NCI-H1417 (cell line): ENCODE results near the gene SLC9A8.
"Not testable (repeated sequence)": the region's sequence is repeated elsewhere in the genome, so short reads cannot be mapped to it uniquely, and the experiment has no call there.

Experiments used
- DNase-seq, 3 experiments: peaks; one replicate each; lab custom pipeline; 2025; lab: John Stamatoyannopoulos, UW

The SLC9A8 gene

DNA sequence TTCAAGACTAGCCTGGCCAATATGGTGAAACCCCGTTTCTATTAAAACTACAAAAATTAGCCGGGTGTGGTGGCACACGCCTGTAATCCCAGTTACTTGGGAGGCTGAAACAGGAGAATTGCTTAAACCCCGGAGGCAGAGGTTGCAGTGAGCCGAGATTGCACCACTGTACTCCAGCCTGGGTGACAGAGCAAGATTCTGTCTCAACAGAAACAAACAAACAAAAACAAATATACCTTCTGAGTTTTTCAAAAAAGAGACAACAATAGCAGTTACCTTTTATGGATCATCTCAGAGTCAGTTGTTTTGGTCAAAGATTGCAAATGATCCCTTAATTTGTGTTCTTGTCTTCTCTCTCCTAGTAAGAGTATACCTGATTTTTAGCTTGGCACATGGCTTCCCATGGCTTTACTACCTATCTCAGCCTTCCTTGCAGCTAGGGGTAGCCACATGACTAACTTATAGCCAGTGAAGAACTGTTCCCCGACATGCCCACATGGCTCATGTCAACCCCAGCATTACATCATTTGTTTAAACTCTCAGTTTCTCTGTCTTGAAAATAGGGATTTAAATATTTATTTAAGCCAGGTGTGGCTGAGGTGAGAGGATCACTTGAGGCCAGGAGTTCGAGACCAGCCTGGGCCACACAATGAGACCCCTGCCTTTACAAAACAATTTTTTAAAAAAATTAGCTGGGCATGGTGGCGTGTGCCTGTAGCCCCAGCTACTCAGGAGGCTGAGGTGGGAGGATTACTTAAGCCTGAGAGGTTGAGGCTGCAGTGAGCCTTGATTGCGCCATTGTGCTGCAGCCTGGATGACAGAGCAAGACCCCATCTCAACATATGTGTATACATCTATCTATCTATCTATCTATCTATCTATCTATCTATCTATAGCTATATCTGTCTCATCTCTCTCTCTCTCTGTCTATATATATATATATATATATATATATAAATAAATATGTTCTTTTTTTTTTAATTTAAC, 25.0 kb upstream of the SLC9A8 start:
- DNase-seq: no peak

DNA sequence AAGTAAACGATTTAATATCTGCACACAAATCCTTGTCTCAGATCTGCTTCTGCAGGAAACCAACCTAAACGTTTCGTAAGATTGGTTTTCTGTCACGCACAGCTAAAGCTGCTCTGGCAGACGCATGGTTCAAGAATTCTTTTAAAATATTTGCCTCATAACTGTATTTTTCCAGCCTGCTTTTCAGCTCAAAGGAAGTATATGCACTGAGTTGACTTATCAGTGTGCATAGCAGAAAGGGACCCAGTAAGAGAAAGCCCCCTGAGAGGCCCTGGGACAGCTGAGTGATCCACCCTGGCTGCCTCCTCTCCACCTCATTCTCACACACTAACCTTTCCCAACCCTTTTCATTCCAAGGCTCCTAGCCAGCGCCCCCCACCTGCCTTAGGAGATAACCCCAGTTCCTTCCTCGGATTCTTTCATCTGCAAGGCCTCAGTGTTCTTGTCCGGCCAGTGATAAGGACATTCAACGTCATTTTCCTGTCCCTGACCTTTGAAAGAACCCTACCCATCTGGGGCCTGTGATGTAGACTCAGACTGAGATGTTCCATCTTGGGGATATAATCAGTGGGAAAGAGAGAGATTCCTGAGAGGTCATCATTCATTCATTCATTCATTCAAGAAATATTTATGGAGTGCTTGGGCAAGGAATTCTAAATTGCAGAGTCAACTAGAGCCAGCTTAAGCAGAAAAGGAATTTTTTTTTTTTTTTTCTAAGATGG, 22.4 kb upstream of the SLC9A8 start:
- DNase-seq: no peak

DNA sequence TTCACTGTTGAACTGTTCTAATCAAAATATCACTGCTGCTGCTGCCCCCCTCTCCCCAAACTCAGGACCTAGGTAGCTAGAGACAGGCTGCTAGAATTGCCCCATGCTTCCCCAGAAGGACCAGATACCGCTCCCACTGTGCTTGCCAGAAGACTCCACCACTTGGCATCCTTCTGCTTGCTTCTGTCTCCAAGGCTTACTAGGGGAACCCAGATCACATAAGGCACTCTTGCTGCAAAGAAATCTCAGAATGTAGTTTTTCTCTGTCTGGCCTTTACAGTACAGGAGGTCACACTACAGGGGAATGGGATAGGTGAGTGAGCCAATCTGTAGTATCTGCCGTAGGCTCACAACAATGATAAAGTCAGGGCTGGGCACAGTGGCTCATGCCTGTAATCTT, 21.5 kb upstream of the SLC9A8 start:
- DNase-seq: no peak

DNA sequence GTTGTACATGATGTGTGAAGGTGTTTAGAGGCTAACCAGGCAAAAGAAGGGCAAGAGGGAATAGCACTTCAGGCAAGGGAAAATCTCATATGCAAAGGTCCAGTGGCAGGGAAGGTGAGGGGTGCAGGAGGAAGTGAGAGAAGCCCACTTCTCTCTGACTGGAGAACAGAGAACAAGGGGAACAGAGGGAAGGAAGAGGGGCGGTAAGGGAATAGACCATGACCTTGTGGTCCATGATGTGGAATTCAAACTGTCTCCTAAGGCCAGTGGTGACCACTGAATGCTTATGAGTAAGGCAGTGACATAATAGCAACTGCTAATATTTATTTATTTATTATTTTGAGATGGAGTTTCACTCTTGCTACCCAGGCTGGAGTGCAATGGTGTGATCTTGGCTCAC, 20.6 kb upstream of the SLC9A8 start:
- no peak for DNase-seq

DNA sequence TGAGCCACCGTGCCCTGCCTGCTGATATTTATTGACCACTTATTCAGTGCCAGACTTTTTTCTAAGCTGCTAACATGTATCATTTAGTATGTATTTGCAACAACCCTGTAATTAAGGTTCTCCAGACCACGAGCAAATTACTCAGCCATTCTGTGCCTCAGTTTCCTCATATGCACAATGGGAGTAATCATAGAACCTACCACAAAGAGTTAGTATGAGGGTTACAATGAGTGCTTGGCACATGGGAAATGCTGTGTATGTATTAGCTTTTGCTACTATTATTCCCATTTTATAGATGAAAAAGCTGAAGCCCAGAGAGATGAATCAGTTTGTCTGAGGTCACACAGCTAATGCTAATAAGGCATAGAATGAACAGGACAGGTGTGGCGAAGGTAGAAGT, 20.0 kb upstream of the SLC9A8 start:
- no peak for DNase-seq

DNA sequence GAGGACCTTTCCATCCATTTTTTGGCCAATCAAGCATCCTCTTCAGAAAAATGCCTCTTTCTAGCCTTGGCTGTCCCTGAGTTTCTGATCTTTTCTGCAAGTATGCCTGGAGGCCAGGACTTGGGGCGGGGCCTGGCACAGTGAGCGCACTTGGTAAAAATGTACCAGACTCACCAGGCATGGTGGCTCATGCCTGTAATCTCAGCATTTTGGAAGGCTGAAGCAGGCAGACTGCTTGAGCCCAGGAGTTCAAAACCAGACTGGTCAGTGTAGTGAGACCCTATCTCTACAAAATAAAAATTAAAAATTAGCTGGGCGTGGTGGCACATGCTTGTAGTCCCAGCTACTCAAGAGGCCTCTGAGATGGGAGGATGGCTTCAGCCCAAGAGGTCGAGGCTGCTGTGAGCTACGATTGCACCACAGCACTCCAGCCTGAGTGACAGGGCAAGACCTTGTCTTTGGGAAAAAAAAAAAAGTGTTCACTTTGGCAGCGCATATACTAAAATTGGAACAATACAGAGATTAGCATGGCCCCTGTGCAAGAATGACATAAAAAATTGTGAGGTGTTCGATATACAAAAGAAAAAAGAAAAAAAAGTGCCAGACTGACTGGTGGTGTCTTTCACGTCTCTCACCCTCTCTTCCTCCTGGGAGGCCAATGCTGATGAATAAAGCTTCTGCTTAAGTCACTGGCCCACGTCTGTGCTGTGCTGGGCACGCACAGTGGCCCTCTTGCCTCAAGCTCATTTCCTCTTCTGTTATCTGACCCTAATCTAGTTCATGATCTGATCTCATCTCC, 18.1 kb upstream of the SLC9A8 start:
- DNase-seq: no peak

DNA sequence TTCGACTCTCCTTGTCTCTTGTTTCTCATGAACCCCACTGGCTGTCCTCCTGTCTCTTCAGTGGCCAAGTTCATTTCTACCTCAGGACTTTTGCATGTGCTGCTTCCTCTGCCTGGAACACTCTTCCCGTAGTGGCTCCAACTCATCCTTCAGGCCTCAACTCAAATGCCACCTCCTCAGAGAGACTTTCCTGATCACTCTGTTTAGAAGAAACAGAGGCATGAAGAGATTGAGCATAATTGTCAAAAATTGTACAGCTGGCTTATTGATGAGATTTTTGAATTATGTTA, 17.5 kb upstream of the SLC9A8 start:
- no peak for DNase-seq

DNA sequence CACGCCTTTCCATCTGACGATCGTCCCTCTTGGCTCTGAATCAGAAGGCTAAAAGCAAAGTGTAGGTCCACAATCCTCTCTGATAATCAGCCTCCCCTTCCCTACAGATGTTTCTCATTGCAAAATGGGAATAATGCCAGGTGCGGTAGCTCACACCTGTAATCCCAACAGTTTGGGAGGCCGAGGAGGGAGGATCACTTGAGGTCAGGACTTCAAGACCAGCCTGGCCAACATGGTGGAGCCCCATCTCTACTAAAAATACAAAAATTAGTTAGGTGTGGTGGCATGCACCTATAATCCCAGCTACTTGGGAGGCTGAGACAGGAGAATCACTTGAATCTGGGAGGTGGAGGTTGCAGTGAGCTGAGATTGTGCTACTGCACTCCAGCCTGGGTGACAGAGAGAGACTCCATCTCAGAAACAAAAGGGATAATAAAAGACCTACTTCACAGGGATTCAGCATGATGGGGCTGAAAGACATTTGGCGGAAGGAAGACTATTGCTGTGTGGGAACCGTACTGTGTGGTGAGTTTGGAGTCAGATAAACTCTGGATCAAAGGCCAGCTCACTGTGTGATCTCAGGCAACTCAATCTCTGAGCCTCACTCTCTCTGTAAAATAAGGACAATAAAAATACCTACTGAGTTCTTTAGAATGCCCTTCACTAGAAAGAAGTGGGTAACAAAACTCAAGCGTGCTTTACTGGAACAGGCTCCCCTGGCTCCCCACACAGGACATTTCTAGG, 15.9 kb upstream of the SLC9A8 start:
- DNase-seq: no peak

DNA sequence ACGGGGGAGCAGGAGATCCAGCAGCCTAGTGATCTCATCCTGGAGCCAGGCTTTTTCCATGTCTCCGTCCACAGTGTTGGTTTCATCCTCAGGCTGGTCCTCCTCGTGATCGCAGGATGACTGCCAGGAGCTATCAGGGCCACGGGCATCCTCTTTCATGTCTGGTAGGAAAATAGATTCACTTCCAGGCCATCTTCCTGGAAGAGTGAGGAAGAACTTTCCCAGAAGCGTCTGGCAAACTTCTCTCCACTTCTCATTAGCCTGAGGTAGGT, 15.3 kb upstream of the SLC9A8 start:
- no peak for DNase-seq

DNA sequence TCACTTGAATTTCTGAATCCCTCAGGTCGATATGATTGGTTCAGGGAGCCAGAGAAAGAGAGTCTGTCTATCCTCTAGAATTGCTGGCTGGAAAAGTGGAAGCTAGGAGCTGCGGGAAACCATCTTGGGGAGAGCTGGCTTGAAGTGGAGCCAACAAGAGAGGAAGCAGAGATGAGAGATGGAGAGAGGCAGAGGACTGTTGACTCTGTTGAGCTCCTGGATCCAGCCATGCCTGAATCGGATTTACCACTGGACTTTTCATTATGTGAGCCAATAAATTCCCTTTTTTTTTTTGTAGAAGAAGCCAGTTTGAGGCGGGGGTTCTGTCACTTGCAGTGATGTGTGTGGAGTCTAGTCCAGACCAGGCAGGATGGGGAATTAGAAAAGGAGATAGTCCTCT, 13.9 kb upstream of the SLC9A8 start:
- no peak for DNase-seq

DNA sequence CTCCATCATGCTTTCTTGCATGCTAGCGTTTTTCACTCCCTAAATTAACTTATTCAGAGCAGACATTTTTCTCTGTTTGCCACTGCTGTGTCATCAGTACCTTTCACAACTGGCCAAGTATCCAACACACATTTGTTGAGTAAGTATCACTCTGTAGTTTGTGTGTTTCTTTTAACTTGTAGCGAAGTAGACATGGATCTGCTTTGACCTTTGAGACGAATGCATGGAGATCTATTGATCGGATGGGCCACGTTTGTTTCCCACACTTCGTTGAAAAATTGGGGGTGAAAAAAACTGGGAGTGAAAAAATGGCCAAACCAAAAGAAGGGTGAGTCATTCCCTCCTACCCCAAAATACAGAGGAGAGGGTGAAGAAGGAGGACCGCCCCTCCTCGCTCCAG, 12.9 kb upstream of the SLC9A8 start:
- no peak for DNase-seq

DNA sequence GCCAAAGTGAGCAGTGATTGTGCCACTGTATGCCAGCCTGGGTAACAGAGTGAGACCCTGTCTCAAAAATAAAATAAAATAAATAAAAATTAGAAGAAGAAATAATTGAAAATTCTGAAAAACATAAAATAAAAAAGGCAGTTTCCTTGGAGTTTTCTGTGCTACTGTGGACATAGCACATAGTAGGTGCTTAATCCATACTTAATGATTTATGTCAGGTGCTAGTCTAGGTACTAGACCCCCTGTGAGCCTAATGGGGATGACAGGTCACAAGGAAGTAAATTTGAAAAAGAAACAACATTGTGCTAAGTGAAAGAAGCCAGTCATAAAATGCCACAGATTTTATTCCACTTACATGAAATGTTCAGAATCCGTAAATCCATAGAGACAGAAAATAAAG, 9.2 kb upstream of the SLC9A8 start:
- no peak for DNase-seq

DNA sequence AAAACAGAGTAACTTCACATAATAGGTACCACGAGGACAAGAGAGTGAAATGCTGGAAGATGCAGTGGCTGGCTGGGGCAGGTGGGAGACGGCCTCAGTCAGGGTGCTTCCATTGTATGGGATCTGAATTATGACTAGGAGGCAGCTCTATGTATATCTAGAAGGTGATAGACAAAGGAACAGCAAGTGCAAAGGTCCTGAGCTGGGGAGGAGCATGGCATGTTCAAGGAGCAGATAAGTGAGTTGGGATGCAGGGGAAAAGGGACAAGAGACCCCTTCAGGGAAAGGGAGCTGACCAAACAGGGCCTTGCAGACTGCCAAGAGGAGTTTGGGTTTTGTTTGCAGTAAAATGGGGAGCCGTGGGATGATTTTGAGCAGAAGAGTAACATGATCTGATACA, 8.3 kb upstream of the SLC9A8 start:
- no peak for DNase-seq

DNA sequence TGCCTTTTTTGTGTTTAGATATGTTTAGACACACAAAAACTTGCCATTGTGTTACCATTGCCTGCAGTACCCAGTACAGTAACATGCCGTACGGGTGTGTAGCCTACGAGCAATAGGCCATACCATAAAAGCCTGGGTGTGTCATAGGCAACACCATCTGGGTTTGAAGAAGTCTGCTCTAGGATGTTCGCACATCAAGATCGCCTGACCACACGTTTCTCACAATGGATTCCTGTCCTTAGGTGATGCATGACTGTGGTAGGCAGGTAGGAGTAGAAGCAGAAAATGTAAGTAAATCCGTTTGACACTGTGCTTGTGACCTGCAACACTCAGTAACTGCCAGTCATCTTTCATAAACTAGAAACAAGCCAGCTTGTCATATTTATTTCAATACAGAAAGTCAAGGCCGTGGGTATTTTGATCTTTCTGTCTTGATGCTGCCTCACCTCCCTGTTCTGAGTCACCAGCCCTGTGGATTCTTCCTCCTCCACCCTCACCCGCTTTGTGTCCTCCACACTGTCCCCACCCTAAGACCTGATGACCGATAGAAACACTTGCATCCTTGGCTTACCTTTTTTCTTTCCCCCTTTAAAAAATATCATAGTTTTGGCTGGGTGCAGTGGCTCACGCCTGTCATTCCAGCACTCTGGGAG, 7.3 kb upstream of the SLC9A8 start:
- not testable (repeated sequence) for DNase-seq

DNA sequence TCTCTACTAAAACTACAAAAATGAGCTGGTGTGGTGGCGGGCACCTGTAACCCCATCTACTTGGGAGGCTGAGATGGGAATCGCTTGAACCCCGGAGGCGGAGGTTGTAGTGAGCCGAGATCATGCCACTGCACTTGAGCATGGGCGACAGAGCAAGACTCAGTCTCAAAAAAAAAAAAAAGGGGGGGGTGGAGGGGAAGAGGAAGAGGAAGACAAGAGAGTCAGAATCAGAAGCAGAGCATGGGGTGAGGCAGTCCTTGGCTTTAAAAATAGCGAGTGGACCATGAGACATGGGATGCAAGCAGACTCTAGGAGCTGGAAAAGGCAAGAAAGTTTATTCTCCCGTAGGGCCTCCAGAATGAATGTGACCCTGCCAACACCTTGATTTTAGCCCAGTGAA, 3.9 kb upstream of the SLC9A8 start:
- no peak for DNase-seq

DNA sequence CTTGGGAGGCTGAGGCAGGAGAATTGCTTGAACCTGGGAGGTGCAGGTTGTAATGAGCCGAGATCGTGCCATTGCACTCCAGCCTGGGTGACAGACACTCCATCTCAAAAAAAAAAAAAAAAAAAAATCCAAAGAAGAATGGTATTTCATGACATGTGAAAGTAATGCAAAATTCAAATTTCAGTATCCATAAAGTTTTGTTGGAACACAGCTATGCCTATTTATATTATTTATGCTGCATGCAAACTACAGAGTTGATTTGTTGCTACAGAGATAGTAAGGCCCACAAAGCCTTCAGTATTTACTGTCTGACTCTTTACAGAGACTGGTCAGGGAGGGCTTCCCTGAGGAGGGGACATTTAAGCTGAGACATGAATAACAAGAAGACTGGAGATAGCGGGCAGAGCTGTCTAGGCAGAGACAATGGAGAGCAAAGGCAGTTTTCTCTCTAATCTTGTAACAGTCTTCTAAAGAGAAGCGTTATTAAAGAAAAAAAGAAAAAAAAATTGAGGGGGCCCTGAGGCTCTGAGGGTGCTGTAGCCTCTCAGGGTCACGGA, 2.7 kb upstream of the SLC9A8 start:
- DNase-seq: no peak

DNA sequence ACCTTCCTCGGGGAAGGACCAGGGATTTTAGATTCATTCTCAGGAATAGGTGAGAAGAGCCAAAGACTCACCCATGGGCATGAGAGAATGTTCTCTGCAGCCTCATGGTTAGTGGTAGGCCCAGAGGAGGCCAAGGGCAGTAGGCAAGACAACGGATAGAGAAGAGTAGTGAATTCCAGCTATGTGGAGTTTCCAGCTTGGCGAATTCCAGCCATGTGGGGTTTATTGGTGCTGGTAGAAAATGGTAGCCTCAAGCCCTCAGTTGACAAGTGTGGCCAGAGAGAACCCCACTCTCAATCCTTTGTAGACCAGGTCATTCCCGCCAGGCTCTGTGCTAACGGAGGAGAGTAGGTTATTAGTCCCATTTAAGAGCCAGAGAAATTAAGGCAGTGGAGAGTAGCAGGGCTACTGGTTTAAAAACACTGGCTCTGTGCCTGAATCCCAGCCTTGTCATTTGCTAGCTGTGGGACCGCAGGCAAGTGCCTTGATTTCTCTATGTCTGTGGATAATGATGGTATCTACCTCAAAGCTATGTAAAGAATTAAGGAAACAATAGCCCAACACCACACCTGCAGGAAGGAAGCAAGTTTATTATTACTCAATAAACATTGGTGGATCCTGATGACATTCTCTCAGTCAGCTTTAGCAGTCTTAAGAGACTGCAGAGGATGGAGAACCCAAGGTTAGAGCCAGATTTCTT, 2.0 kb upstream of the SLC9A8 start:
- DNase-seq: no peak

DNA sequence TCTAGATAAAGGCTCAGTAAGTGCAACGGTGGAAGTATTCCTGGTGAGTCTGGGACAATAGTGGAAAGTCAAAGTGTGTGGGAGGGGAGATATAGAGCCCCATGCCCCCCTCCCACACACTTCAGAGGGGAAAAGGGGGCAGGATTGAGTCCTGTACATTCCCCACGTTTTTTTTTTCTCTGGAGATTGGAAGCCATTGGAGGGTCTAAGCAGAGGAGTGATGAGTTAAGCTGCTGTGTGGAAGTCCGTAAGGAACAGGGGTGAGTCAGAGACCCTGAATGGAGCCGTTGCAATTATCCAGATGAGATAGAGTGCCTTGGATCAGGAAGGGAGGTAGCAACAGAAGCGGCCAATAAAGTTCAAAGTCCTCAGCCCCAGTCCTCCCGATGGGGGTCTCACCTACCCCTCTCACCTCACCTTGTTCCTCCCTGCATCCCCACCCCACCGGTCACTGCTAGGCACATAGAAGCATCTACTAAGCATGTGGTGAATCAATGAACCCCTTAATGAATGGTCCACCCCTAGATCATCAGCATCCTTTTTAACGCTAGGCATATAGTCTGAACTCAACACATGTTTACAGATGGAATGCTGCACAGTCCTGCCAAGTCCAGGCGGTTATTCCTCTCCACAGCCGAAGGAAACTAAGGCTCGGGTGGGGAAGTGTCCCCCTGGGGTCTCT, 662 bp upstream of the SLC9A8 start:
- no peak for DNase-seq

DNA sequence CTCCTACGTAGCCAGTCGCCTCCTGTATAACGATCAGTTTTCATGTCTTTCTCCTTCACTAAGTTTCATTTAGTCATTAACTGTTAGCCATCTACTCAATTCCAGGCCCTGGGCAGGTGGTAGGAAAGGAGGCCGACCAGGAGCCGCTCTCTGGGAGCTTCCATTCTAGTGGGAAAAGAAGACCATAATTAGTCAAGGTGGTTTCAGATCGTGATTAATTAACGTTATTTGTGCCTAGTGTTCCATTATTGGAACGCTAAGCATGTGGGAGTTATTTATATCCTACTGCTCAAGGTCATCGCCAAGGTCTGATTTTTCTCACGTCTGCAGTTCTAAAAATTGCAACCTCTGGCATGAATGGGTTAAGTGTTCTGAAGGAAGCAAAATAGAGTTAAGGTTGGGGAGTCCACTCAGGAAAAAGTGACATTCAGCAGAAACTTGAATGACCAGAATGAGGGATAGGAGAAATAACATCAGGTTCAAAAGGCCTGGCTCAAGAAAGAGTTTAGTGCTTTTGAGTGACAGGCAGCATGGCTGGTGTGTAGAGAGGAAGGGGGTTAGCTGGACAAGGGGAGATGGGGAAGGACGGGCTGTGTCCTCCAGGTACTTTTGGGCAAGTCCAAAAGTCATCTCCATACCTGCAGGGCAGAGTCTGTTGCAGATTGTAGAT, 812 bp downstream of the SLC9A8 start:
- peak in 1 of 3 experiments; percentile 45 for DNase-seq
